ENCODE data around the gene SAA1. TPM values are rescaled to one million over a fixed set of nuclear protein-coding genes. Genes with fewer than 3 reads are reported as not detected.

SAA1 gene
- total and polyA plus RNA-seq, 2 donors from 2014 or later: 6.4 to 192 TPM

DNA sequence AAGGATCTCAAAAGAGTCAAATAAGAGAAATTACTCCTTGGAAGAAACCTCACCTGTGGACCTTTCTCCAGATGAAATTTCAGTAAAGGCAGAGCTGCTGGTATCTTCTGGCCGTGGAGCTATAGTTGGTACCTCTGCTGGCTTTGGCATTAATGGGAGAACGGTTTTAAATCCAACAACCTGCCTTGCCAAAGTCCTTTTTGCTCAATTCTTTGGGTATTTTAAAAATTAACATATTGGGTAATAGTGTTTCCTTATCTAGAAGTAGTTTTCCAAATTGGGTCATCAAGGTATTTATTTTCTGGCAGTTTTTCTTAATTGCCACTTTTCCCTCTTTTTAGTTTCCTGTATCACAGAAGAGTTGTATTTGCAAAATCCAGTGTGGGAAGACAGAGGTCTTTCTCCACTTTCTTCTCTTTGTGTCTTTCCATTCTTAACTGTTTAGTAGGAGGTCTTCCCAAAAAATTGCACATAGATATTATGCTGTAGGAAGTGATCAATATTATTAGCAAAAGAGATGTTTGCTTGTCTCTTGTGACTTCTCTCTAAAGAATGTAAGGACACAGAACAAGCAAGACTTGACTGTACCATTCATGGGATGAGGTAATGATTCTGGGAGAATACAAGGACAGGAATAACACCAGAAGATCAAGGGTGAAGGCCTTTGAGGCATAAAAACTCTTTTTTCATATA, 29.3 kb upstream of the SAA1 start, which contains the start of gene SAA4:
Gene SAA4 (minus strand): TSS at position 139 of the 693 bp plus-strand sequence. CDS start 876 bp downstream, outside the sequence.
- H3K4me3 ChIP-seq (ENCODE audit: low read length in 3 of 3): no peak within 1 kb of the TSS
- no peaks in the 10 kb centered on the region for H3K36me3 ChIP-seq (ENCODE audit: control insufficient read depth in 2 of 3, insufficient read depth in 3 of 3, low read length in 3 of 3)
- no peaks in the 10 kb centered on the region for H3K27me3 ChIP-seq (ENCODE audit: control insufficient read depth, insufficient read depth, low read length)
- no peak within 1 kb of the TSS for H3K27ac ChIP-seq (ENCODE audit: low read depth in 2 of 2, low read length in 2 of 2)
- no peaks in the 10 kb centered on the region for H3K4me1 ChIP-seq (ENCODE audit: control insufficient read depth in 2 of 3, insufficient read depth in 2 of 3, low read depth in 1 of 3, low read length in 3 of 3)
- no peak within 1 kb of the TSS for H3K9ac ChIP-seq (ENCODE audit: low read length in 3 of 3)
- FAIRE-seq (no peak), DNase-seq (no peak)
- intact Hi-C loops (cut with DNase I): no loop called here
- no peaks in the 10 kb centered on the region for H3K9me3 ChIP-seq (ENCODE audit: control insufficient read depth in 2 of 3, insufficient read depth in 1 of 3, low read length in 3 of 3)
- TF ChIP-seq, protein P1, sequence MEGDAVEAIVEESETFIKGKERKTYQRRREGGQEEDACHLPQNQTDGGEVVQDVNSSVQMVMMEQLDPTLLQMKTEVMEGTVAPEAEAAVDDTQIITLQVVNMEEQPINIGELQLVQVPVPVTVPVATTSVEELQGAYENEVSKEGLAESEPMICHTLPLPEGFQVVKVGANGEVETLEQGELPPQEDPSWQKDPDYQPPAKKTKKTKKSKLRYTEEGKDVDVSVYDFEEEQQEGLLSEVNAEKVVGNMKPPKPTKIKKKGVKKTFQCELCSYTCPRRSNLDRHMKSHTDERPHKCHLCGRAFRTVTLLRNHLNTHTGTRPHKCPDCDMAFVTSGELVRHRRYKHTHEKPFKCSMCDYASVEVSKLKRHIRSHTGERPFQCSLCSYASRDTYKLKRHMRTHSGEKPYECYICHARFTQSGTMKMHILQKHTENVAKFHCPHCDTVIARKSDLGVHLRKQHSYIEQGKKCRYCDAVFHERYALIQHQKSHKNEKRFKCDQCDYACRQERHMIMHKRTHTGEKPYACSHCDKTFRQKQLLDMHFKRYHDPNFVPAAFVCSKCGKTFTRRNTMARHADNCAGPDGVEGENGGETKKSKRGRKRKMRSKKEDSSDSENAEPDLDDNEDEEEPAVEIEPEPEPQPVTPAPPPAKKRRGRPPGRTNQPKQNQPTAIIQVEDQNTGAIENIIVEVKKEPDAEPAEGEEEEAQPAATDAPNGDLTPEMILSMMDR (IDR thresholded peaks at IDR 0.05; ENCODE audit: borderline replicate concordance, extremely low read depth, insufficient read depth): no peak

DNA sequence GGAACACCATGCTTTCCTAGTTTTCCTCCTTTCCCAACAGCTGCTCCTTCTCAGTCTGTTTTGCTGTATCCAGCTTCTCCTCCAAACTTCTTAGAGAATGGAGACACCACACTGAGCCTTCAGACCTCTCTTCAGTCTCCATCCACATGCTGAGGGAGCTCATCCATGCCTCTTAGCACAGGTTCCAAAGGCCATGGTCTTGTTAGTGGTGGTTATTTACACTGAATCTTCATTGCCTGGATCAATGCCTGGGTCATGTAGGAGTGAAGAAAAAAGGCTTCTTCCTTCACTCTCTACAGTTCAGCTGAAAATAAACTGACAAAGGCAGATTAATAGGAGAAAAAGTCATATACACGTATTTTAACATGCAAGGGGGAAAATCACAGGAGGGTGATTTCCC, 26.4 kb upstream of the SAA1 start:
- Histone ChIP-seq H3K27ac (ENCODE audit: low read depth in 2 of 2, low read length in 2 of 2) (no peak overlapping the region), H3K9me3 (ENCODE audit: control insufficient read depth in 2 of 3, insufficient read depth in 1 of 3, low read length in 3 of 3) (no peaks in the 10 kb centered on the region), H3K4me1 (ENCODE audit: control insufficient read depth in 2 of 3, insufficient read depth in 2 of 3, low read depth in 1 of 3, low read length in 3 of 3) (no peaks in the 10 kb centered on the region), H3K36me3 (ENCODE audit: control insufficient read depth in 2 of 3, insufficient read depth in 3 of 3, low read length in 3 of 3) (no peaks in the 10 kb centered on the region), H3K9ac (ENCODE audit: low read length in 3 of 3) (no peak overlapping the region), H3K27me3 (ENCODE audit: control insufficient read depth, insufficient read depth, low read length) (no peaks in the 10 kb centered on the region), H3K4me3 (ENCODE audit: low read length in 3 of 3) (no peak overlapping the region)
- intact Hi-C loops (cut with DNase I): no loop called here
- TF ChIP-seq, protein P1 (IDR thresholded peaks at IDR 0.05; ENCODE audit: borderline replicate concordance, extremely low read depth, insufficient read depth): no peak
- no peak for DNase-seq
- FAIRE-seq: no peak

DNA sequence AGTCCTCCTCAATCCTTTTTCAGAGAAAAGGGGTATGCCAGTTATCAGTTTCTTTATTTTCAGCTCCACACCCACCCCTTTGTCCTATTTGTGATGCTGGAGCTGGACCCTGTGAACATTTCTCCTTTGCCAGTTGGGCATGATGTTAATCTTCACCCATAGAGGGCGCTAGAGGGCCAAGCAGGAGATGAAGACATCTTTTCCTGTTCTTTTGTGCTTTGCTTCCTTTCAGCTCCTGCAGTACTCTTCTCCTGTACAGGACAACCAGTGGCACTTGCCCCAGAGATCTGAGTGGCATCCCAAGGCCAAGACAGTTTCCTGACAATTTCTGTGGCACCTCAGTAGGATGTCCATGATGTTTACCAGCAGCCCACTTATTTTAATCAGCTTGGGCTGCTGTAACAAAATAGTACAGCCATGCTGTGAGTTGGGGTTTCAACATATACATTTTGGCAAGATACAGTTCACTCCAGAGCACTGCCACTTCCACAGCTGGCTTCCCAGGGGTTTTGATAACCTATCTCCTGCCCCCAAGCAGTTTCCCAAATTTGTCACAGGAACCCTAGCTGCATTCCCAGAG, 22.2 kb upstream of the SAA1 start:
- Histone ChIP-seq H3K9ac (ENCODE audit: low read length in 3 of 3) (no peak overlapping the region), H3K9me3 (ENCODE audit: control insufficient read depth in 2 of 3, insufficient read depth in 1 of 3, low read length in 3 of 3) (no peaks in the 10 kb centered on the region), H3K27me3 (ENCODE audit: control insufficient read depth, insufficient read depth, low read length) (no peaks in the 10 kb centered on the region), H3K4me1 (ENCODE audit: control insufficient read depth in 2 of 3, insufficient read depth in 2 of 3, low read depth in 1 of 3, low read length in 3 of 3) (no peaks in the 10 kb centered on the region), H3K36me3 (ENCODE audit: control insufficient read depth in 2 of 3, insufficient read depth in 3 of 3, low read length in 3 of 3) (no peaks in the 10 kb centered on the region), H3K4me3 (ENCODE audit: low read length in 3 of 3) (no peak overlapping the region), H3K27ac (ENCODE audit: low read depth in 2 of 2, low read length in 2 of 2) (no peak overlapping the region)
- intact Hi-C loops (cut with DNase I): no loop called here
- TF ChIP-seq, protein P1 (IDR thresholded peaks at IDR 0.05; ENCODE audit: borderline replicate concordance, extremely low read depth, insufficient read depth): peak; percentile 69
- peak in 3 of 5 donors; percentile 31 to 62 (median 43) for DNase-seq
- no peak for FAIRE-seq
